Right atrium auricular region (tissue), 2 donors: ENCODE results near the gene PARP15. TPM values are rescaled to one million over a fixed set of nuclear protein-coding genes. Genes with fewer than 3 reads are reported as not detected.

Experiments used
- DNase-seq: peaks from one replicate; pipeline ENCODE4 v3.0.0-alpha.2; 2019; ENCODE audit warnings: low spot score
- H3K27ac ChIP-seq, 2 donors: fragments of 200-600 bp; sonication (generic); 1 replicate in 1 of 2; 2 replicates in 1 of 2; pipeline ENCODE4 v1.5.1; 2016 to 2019
- H3K27me3 ChIP-seq, 2 donors: fragments of 200-600 bp; sonication (generic); one replicate each; pipeline versions ENCODE4 v1.5.1 to v1.6.0; 2017 to 2019
- H3K36me3 ChIP-seq: fragments of 200-600 bp; sonication (generic); one replicate; pipeline ENCODE4 v1.5.1; 2016
- H3K4me1 ChIP-seq, 2 donors: fragments of 200-600 bp; sonication (generic); one replicate each; pipeline versions ENCODE4 v1.5.1 to v1.6.0; 2017 to 2019
- H3K4me3 ChIP-seq, 2 donors: fragments of 200-600 bp; sonication (generic); 1 replicate in 1 of 2; 2 replicates in 1 of 2; pipeline ENCODE4 v1.5.1; 2017 to 2019; ENCODE audit warnings: mild to moderate bottlenecking in 1 of 2, moderate library complexity in 1 of 2
- H3K9me3 ChIP-seq, 2 donors: fragments of 200-600 bp; sonication (generic); one replicate each; pipeline ENCODE4 v1.5.1; 2019
- CTCF ChIP-seq, 2 donors: fragments of 200-600 bp; sonication (generic); IDR thresholded peaks; one replicate each; pipeline ENCODE4 v1.5.1; 2019; ENCODE audit warnings: antibody characterized with exemption in 2 of 2
- total RNA-seq, 2 donors: library from RNA; depleted of rRNA; stranded (reverse); fragments of >200 nt; gene quantifications; one replicate each; pipeline ENCODE4 v1.1.0, GENCODE V29; 2016

Gene PARP15
- total RNA-seq, 2 donors from 2014 or later, result 1.1 to 1.7 TPM

- TF ChIP-seq CTCF (IDR thresholded peaks at IDR 0.05), result no peak
- Histone ChIP-seq H3K4me1 (no peaks in the 10 kb centered on the region), H3K9me3 (no peaks in the 10 kb centered on the region), H3K4me3 (no peak overlapping the region), H3K36me3 (peaks cover 57% of the 10 kb centered on the region), H3K27me3 (no peaks in the 10 kb centered on the region), H3K27ac (no peak overlapping the region)
- no peak for DNase-seq
Measured at GRCh38 chr3:122555275-122556071, 22.0 kb upstream of the PARP15 start.

- H3K27ac ChIP-seq, result no peak overlapping the region
- no peak for DNase-seq
Measured at GRCh38 chr3:122557356-122557755, 20.1 kb upstream of the PARP15 start.

GRCh38 chr3:122558605-122559004 lies 18.8 kb upstream of the PARP15 start:
- Histone ChIP-seq H3K27ac (no peak overlapping the region), H3K4me1 (peaks cover 0 to 19% of the 10 kb centered on the region in 2 donors), H3K36me3 (peaks cover 41% of the 10 kb centered on the region), H3K27me3 (no peaks in the 10 kb centered on the region), H3K9me3 (no peaks in the 10 kb centered on the region), H3K4me3 (no peak overlapping the region)
- no peak for TF ChIP-seq CTCF (IDR thresholded peaks at IDR 0.05)
- DNase-seq, result no peak

More at GRCh38 chr3:122557356-122557755, 20.1 kb upstream of the PARP15 start:
- TF ChIP-seq CTCF (IDR thresholded peaks at IDR 0.05), result no peak
- H3K4me3 ChIP-seq, result no peak overlapping the region
- no peaks in the 10 kb centered on the region for H3K9me3 ChIP-seq
- H3K4me1 ChIP-seq, result peaks cover 0 to 7% of the 10 kb centered on the region in 2 donors
- peaks cover 43% of the 10 kb centered on the region for H3K36me3 ChIP-seq
- H3K27me3 ChIP-seq, result no peaks in the 10 kb centered on the region

GRCh38 chr3:122559906-122560305 lies 17.5 kb upstream of the PARP15 start:
- no peak overlapping the region for H3K4me3 ChIP-seq
- TF ChIP-seq CTCF (IDR thresholded peaks at IDR 0.05), result no peak
- H3K27me3 ChIP-seq, result no peaks in the 10 kb centered on the region
- no peak overlapping the region for H3K27ac ChIP-seq
- H3K4me1 ChIP-seq, result peaks cover 0 to 22% of the 10 kb centered on the region in 2 donors
- DNase-seq, result no peak
- peaks cover 31% of the 10 kb centered on the region for H3K36me3 ChIP-seq
- no peaks in the 10 kb centered on the region for H3K9me3 ChIP-seq

DNA sequence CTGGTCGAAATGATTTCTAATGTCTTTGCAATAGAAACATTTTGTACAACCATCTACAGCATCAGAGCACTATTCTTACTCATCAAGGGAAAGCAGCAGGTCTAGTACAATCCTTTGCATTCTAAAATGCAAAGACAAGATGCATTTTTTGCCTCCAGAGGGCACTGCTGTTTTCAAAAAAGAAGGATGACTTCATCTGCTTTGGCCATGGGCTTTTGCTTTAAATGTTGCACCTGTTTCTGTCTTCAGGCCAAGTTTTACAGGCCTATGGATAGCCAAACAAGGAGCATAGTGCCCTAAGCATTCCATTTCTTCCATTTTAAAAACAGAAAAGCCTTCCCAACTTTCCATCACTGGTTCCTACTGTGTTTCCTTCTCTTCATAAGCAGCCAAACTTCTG lies 16.8 kb upstream of the PARP15 start:
- H3K27me3 ChIP-seq, result no peaks in the 10 kb centered on the region
- H3K4me3 ChIP-seq, result no peak overlapping the region
- H3K36me3 ChIP-seq, result peaks cover 24% of the 10 kb centered on the region
- peak; percentile 23 to 66 for TF ChIP-seq CTCF (IDR thresholded peaks at IDR 0.05)
- H3K9me3 ChIP-seq, result no peaks in the 10 kb centered on the region
- H3K27ac ChIP-seq, result no peak overlapping the region
- DNase-seq, result no peak
- peaks cover 0 to 26% of the 10 kb centered on the region in 2 donors for H3K4me1 ChIP-seq
